Ishikawa (cell line): ENCODE measurements around the gene LRRC75B.

Experiments
- CEBPB ChIP-seq: IDR thresholded peaks from 2 replicates; pipeline ENCODE4 v1.6.1; 2012
- CREB1 ChIP-seq: IDR thresholded peaks from 2 replicates; pipeline ENCODE4 v1.6.1; 2012; ENCODE audit warnings: low read depth
- EGR1 ChIP-seq: IDR thresholded peaks from 2 replicates; pipeline ENCODE4 v1.6.1; 2012
- EP300 ChIP-seq: IDR thresholded peaks from 2 replicates; pipeline ENCODE4 v1.6.1; 2012; ENCODE audit warnings: borderline replicate concordance
- FOXM1 ChIP-seq: IDR thresholded peaks from 2 replicates; pipeline ENCODE4 v1.6.1; 2012; ENCODE audit warnings: low read depth, borderline replicate concordance
- MAX ChIP-seq: IDR thresholded peaks from 2 replicates; pipeline ENCODE4 v1.6.1; 2012
- NFIC ChIP-seq: IDR thresholded peaks from 2 replicates; pipeline ENCODE4 v1.6.1; 2012
- RAD21 ChIP-seq: IDR thresholded peaks from 2 replicates; pipeline ENCODE4 v1.6.1; 2012; ENCODE audit warnings: low read depth
- REST ChIP-seq: IDR thresholded peaks from 2 replicates; pipeline ENCODE4 v1.6.1; 2012; ENCODE audit warnings: low read depth, mild to moderate bottlenecking
- TAF1 ChIP-seq: IDR thresholded peaks from 2 replicates; pipeline ENCODE4 v1.6.1; 2012; ENCODE audit warnings: low read depth, mild to moderate bottlenecking
- TCF12 ChIP-seq: IDR thresholded peaks from 2 replicates; pipeline ENCODE4 v1.6.1; 2012; ENCODE audit warnings: low read depth
- TEAD4 ChIP-seq: IDR thresholded peaks from 2 replicates; pipeline ENCODE4 v1.6.1; 2012
- USF1 ChIP-seq: IDR thresholded peaks from 2 replicates; pipeline ENCODE4 v1.6.1; 2012
- YY1 ChIP-seq: IDR thresholded peaks from 2 replicates; pipeline ENCODE4 v1.6.1; 2012; ENCODE audit warnings: low read depth
- ZBTB7A ChIP-seq: IDR thresholded peaks from 2 replicates; pipeline ENCODE4 v1.6.1; 2012; ENCODE audit warnings: low read depth

The LRRC75B gene

GRCh38 chr22:24595228-24595627 is 2.4 kb upstream of the LRRC75B start:
- TF ChIP-seq FOXM1 (no peak), TEAD4 (no peak), MAX (no peak), EP300 (no peak), CEBPB (no peak), YY1 (no peak), NFIC (no peak), USF1 (no peak), RAD21 (no peak), ZBTB7A (no peak), TAF1 (no peak)

GRCh38 chr22:24594569-24595120 is 1.8 kb upstream of the LRRC75B start:
- TF ChIP-seq TEAD4 (no peak), REST (no peak), TAF1 (no peak), TCF12 (no peak), EGR1 (no peak), YY1 (no peak), NFIC (no peak), FOXM1 (no peak)

- TF ChIP-seq FOXM1 (no peak), REST (no peak), MAX (peak; percentile 24; the same call in 1 of the 2 replicates), USF1 (no peak), CREB1 (no peak), NFIC (no peak), EP300 (no peak), EGR1 (no peak)
Observed at GRCh38 chr22:24593836-24594568, 1.1 kb upstream of the LRRC75B start.

GRCh38 chr22:24593559-24593835 is 624 bp upstream of the LRRC75B start:
- peak; percentile 40; the same call in 1 of the 2 replicates for TF ChIP-seq ZBTB7A

GRCh38 chr22:24592058-24592850 is 619 bp downstream of the LRRC75B start:
- TF ChIP-seq FOXM1 (no peak), CEBPB (no peak), NFIC (no peak), REST (no peak), ZBTB7A (peak; percentile 60; the same call in 1 of the 2 replicates), EP300 (no peak), TAF1 (no peak), EGR1 (peak; percentile 89), TEAD4 (no peak), MAX (peak; percentile 56; the same call in 1 of the 2 replicates)
